Upper lobe of left lung (tissue), 4 donors: ENCODE results near the gene ASB17.

Source experiments
- EP300 ChIP-seq, 4 donors: sonication (generic); formaldehyde crosslinking; IDR thresholded peaks; one replicate each; pipeline ENCODE4 v1.5.1; 2017; ENCODE audit warnings: antibody characterized with exemption in 4 of 4, control low read depth in 2 of 4
- POLR2A ChIP-seq, 4 donors: fragments of 450-650 bp; IDR thresholded peaks; one replicate each; pipeline ENCODE4 v1.5.1; 2016 to 2017; ENCODE audit warnings: antibody characterized with exemption in 4 of 4, mild to moderate bottlenecking in 2 of 4
- TF ChIP-seq, protein P1 (sequence below), 6 experiments: fragments of 450-650 bp in 4 of 6; fragments of 200-600 bp in 2 of 6; sonication (generic) in 2 of 6; IDR thresholded peaks; one replicate each; pipeline ENCODE4 v1.5.1; 2016 to 2019; ENCODE audit warnings: antibody characterized with exemption in 6 of 6

DNA sequence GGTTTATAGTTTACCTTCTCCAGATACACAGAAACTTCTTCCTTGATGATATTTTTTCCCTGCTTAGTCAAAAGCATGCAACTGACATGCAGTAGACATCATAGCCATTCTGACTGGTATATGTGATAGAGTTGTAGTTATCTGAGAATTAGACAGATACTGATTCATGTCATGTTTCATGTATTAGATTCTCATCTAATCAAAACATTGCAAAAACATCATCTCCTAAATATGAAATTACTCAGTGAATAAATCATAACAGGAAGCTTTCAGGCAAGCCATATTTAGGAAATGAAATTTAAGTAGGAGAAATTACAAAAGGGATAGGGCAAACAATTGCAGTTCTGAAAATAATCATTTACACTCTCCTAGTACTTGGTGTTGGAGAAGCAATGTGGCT lies 38.4 kb upstream of the ASB17 start:
- TF ChIP-seq EP300 (IDR thresholded peaks at IDR 0.05) (no peak), POLR2A (IDR thresholded peaks at IDR 0.05) (no peak)
- TF ChIP-seq, protein P1, sequence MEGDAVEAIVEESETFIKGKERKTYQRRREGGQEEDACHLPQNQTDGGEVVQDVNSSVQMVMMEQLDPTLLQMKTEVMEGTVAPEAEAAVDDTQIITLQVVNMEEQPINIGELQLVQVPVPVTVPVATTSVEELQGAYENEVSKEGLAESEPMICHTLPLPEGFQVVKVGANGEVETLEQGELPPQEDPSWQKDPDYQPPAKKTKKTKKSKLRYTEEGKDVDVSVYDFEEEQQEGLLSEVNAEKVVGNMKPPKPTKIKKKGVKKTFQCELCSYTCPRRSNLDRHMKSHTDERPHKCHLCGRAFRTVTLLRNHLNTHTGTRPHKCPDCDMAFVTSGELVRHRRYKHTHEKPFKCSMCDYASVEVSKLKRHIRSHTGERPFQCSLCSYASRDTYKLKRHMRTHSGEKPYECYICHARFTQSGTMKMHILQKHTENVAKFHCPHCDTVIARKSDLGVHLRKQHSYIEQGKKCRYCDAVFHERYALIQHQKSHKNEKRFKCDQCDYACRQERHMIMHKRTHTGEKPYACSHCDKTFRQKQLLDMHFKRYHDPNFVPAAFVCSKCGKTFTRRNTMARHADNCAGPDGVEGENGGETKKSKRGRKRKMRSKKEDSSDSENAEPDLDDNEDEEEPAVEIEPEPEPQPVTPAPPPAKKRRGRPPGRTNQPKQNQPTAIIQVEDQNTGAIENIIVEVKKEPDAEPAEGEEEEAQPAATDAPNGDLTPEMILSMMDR (IDR thresholded peaks at IDR 0.05): no peak
